Esophagus squamous epithelium (tissue), 4 donors: ENCODE measurements around the gene CRACDL.

Experiments
- CTCF ChIP-seq, 6 experiments: fragments of 450-650 bp in 4 of 6; fragments of 200-600 bp in 2 of 6; sonication (generic) in 2 of 6; IDR thresholded peaks; one replicate each; pipeline ENCODE4 v1.5.1; 2016 to 2019; ENCODE audit warnings: antibody characterized with exemption in 6 of 6, mild to moderate bottlenecking in 4 of 6, moderate library complexity in 4 of 6
- POLR2A ChIP-seq, 4 donors: fragments of 450-650 bp; IDR thresholded peaks; one replicate each; pipeline ENCODE4 v1.6.1; 2017; ENCODE audit warnings: antibody characterized with exemption in 4 of 4, mild to moderate bottlenecking in 4 of 4, moderate library complexity in 3 of 4

DNA sequence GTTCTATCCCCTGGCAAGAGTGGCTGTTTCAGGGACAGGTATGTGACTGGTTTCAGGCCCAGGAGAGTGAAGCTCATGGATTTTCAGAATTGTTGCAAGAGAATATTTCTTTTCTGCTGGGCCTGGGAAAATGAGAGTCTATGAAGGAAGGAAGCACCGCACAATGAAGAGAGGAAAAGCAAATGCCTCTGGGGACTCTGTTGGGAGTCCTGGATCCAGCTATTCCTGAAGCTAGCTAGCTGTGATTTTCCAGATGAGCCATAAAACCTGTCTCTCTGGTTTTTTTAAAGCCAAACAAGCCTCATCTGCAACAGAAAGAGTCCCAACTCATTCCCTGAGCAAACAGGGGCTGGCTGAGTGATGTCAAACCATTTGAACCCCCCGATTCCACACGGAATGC, 53.7 kb downstream of the CRACDL start:
- TF ChIP-seq CTCF (IDR thresholded peaks at IDR 0.05): no peak
- no peak for TF ChIP-seq POLR2A (IDR thresholded peaks at IDR 0.05)
